Choroid plexus epithelial cell (primary cell): ENCODE results near the gene EIF4B.
A peak's percentile ranks its signal among the peaks of the same experiment; 100 is the strongest.
"Not testable (repeated sequence)": the region's sequence is repeated elsewhere in the genome, so short reads cannot be mapped to it uniquely, and the experiment has no call there.

Experiments
- DNase-seq: peaks from one replicate; pipeline ENCODE4 v3.0.0-alpha.2; 2010; ENCODE audit warnings: low read depth
- H3K4me3 ChIP-seq: 2 replicates; pipeline ENCODE4 v1.5.1; 2011; ENCODE audit warnings: low read depth, mild to moderate bottlenecking, control low read depth, low read length, moderate library complexity
- TF ChIP-seq, protein P1 (sequence below): conservative IDR thresholded peaks from 2 replicates; pipeline ENCODE4 v1.5.1; 2011; ENCODE audit warnings: low read depth, mild to moderate bottlenecking, control low read depth, inconsistent platforms, low read length, moderate library complexity

The EIF4B gene

GRCh38 chr12:52980650-52981423 is 25.4 kb upstream of the EIF4B start:
- H3K4me3 ChIP-seq = no peak overlapping the region
- DNase-seq = peak; percentile 95
- TF ChIP-seq, protein P1, sequence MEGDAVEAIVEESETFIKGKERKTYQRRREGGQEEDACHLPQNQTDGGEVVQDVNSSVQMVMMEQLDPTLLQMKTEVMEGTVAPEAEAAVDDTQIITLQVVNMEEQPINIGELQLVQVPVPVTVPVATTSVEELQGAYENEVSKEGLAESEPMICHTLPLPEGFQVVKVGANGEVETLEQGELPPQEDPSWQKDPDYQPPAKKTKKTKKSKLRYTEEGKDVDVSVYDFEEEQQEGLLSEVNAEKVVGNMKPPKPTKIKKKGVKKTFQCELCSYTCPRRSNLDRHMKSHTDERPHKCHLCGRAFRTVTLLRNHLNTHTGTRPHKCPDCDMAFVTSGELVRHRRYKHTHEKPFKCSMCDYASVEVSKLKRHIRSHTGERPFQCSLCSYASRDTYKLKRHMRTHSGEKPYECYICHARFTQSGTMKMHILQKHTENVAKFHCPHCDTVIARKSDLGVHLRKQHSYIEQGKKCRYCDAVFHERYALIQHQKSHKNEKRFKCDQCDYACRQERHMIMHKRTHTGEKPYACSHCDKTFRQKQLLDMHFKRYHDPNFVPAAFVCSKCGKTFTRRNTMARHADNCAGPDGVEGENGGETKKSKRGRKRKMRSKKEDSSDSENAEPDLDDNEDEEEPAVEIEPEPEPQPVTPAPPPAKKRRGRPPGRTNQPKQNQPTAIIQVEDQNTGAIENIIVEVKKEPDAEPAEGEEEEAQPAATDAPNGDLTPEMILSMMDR = peak; percentile 99

- TF ChIP-seq, protein P1 = no peak
- no peak for DNase-seq
- H3K4me3 ChIP-seq = no peak overlapping the region
Measured at GRCh38 chr12:52984136-52984535, 22.1 kb upstream of the EIF4B start.

GRCh38 chr12:52988898-52989297 is 17.4 kb upstream of the EIF4B start:
- H3K4me3 ChIP-seq = no peak overlapping the region
- TF ChIP-seq, protein P1 = no peak
- DNase-seq = no peak

- no peak overlapping the region for H3K4me3 ChIP-seq
- DNase-seq = no peak
Measured at GRCh38 chr12:52990206-52990605, 16.1 kb upstream of the EIF4B start.

DNA sequence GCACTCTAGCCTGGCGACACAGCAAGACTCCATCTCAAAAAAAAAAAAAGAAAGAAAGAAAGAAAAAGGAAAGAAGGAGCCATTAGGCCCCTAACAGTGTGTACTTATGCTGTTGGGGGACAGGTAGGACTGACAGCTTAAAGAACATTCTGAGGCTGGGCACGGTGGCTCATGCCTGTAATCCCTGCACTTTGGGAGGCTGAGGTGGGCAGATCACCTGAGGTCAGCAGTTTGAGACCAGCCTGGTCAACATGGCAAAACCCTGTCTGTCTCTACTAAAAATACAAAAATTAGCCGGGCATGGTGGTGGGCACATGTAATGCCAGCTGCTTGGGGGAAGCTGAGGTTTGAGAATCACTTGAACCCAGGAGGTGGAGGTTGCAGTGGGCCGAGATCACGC is 14.0 kb upstream of the EIF4B start:
- not testable (repeated sequence) for DNase-seq, H3K4me3 ChIP-seq

More at GRCh38 chr12:52990206-52990605, 16.1 kb upstream of the EIF4B start:
- TF ChIP-seq, protein P1 = no peak

- peak; percentile 66 for DNase-seq
- TF ChIP-seq, protein P1 = no peak
- no peak overlapping the region for H3K4me3 ChIP-seq
Measured at GRCh38 chr12:52992699-52993557, 13.3 kb upstream of the EIF4B start.

DNA sequence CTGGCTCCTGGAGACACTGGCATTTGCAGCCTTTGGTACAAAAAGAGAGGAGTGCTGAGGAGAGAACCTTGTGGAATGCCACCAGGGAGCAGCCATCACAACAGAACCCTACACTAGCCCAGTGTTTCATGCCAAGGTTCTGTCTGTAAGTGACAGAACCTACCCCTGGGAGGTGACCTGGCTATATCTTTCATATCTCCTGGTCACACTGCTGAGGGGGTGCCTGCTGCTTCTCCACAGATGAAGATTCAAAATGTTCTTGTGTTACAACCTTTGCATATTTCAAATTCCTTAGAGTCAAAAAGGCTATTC is 12.7 kb upstream of the EIF4B start:
- TF ChIP-seq, protein P1 = no peak
- no peak overlapping the region for H3K4me3 ChIP-seq
- no peak for DNase-seq
